Neuronal stem cell (in vitro differentiated cells): ENCODE data around the gene SESN2.

ENCODE experiments used
- DNase-seq: peaks from one replicate; pipeline ENCODE4 v3.0.0-alpha.2; 2013; ENCODE audit warnings: low spot score
- H2AFZ ChIP-seq: one replicate; pipeline ENCODE4 v1.6.1; 2013; ENCODE audit warnings: mild to moderate bottlenecking, low read length, inconsistent platforms
- H2AK5ac ChIP-seq: 2 replicates; pipeline ENCODE4 v1.6.1; 2013; ENCODE audit warnings: low read depth, mild to moderate bottlenecking, inconsistent platforms, low read length, moderate library complexity, mixed read lengths
- H2BK120ac ChIP-seq: 2 replicates; pipeline ENCODE4 v1.6.1; 2013; ENCODE audit warnings: low read depth, mild to moderate bottlenecking, inconsistent platforms, low read length, moderate library complexity, mixed read lengths
- H2BK12ac ChIP-seq: one replicate; pipeline ENCODE4 v1.6.1; 2013; ENCODE audit warnings: low read length, inconsistent platforms
- H2BK15ac ChIP-seq: 2 replicates; pipeline ENCODE4 v1.6.1; 2013; ENCODE audit warnings: mild to moderate bottlenecking, low read length, inconsistent platforms, mixed read lengths
- H2BK5ac ChIP-seq: one replicate; pipeline ENCODE4 v1.6.1; 2013; ENCODE audit warnings: inconsistent platforms, mild to moderate bottlenecking, low read length, moderate library complexity
- H3K14ac ChIP-seq: one replicate; pipeline ENCODE4 v1.6.1; 2013; ENCODE audit warnings: low read length, inconsistent platforms
- H3K18ac ChIP-seq: 2 replicates; pipeline ENCODE4 v1.6.1; 2013; ENCODE audit warnings: low read length, inconsistent platforms
- H3K23ac ChIP-seq: 2 replicates; pipeline ENCODE4 v1.6.1; 2013; ENCODE audit warnings: low read depth, mild to moderate bottlenecking, mixed read lengths, low read length, inconsistent platforms; ENCODE audit not compliant: poor library complexity
- H3K27ac ChIP-seq: replicated peaks from 3 replicates; pipeline ENCODE4 v1.5.1; 2013; ENCODE audit warnings: low read length, inconsistent platforms
- H3K27me3 ChIP-seq, 3 experiments: 2 replicates each; pipeline ENCODE4 v1.6.1; 2013; ENCODE audit warnings: low read length in 3 of 3, mild to moderate bottlenecking in 2 of 3, inconsistent platforms in 1 of 3, low read depth in 1 of 3, mixed read lengths in 1 of 3, moderate library complexity in 1 of 3; ENCODE audit not compliant: control insufficient read depth in 3 of 3, insufficient read depth in 3 of 3
- H3K36me3 ChIP-seq, 2 donors: replicated peaks in 1 of 2; 2 replicates each; pipeline ENCODE4 v1.6.1; 2013; ENCODE audit warnings: low read length in 2 of 2; ENCODE audit not compliant: control insufficient read depth in 2 of 2, insufficient read depth in 2 of 2
- H3K4ac ChIP-seq: 2 replicates; pipeline ENCODE4 v1.6.1; 2013; ENCODE audit warnings: inconsistent platforms, mild to moderate bottlenecking, low read length, moderate library complexity
- H3K4me1 ChIP-seq, 2 donors: 1 replicate in 1 of 2; 2 replicates in 1 of 2; pipeline ENCODE4 v1.6.1; 2013; ENCODE audit warnings: low read length in 2 of 2, low read depth in 1 of 2; ENCODE audit not compliant: control insufficient read depth in 2 of 2, insufficient read depth in 1 of 2
- H3K4me2 ChIP-seq: one replicate; pipeline ENCODE4 v1.6.1; 2013; ENCODE audit warnings: mild to moderate bottlenecking, low read length, inconsistent platforms; ENCODE audit not compliant: insufficient read depth, poor library complexity, severe bottlenecking
- H3K4me3 ChIP-seq, 2 donors: 2 replicates each; pipeline ENCODE4 v1.5.1; 2013; ENCODE audit warnings: low read length in 2 of 2, mild to moderate bottlenecking in 2 of 2, inconsistent platforms in 1 of 2, moderate library complexity in 1 of 2
- H3K79me1 ChIP-seq: one replicate; pipeline ENCODE4 v1.6.1; 2013; ENCODE audit warnings: low read depth, mild to moderate bottlenecking, inconsistent platforms, low read length, moderate library complexity
- H3K9ac ChIP-seq: one replicate; pipeline ENCODE4 v1.6.1; 2013; ENCODE audit warnings: mild to moderate bottlenecking, low read depth, low read length, inconsistent platforms; ENCODE audit not compliant: poor library complexity
- H3K9me3 ChIP-seq, 2 donors: replicated peaks in 1 of 2; 2 replicates each; pipeline versions ENCODE3 to v1.6.1; 2013; ENCODE audit warnings: low read length in 2 of 2, mild to moderate bottlenecking in 2 of 2, inconsistent platforms in 1 of 2, low read depth in 1 of 2, mixed read lengths in 1 of 2, moderate library complexity in 1 of 2; ENCODE audit not compliant: control insufficient read depth in 2 of 2, insufficient read depth in 1 of 2
- H4K8ac ChIP-seq: one replicate; pipeline ENCODE4 v1.6.1; 2013; ENCODE audit warnings: low read depth, mild to moderate bottlenecking, inconsistent platforms, low read length, moderate library complexity
- H4K91ac ChIP-seq: one replicate; pipeline ENCODE4 v1.6.1; 2013; ENCODE audit warnings: low read length, low read depth, mild to moderate bottlenecking, inconsistent platforms; ENCODE audit not compliant: poor library complexity
- WGBS, 2 donors: extraction: QIAGEN DNeasy Blood & Tissue Kit; methylation state at CpG; one replicate each; pipeline ENCODE4 v1.1.7; 2013; ENCODE audit warnings: missing lambda C conversion rate in 2 of 2, mixed read lengths in 1 of 2; ENCODE audit not compliant: insufficient read length in 2 of 2, insufficient replicate concordance in 1 of 2; ENCODE audit errors: extremely low coverage in 2 of 2; 5-methylcytosine and 5-hydroxymethylcytosine counted together

SESN2 gene

DNA sequence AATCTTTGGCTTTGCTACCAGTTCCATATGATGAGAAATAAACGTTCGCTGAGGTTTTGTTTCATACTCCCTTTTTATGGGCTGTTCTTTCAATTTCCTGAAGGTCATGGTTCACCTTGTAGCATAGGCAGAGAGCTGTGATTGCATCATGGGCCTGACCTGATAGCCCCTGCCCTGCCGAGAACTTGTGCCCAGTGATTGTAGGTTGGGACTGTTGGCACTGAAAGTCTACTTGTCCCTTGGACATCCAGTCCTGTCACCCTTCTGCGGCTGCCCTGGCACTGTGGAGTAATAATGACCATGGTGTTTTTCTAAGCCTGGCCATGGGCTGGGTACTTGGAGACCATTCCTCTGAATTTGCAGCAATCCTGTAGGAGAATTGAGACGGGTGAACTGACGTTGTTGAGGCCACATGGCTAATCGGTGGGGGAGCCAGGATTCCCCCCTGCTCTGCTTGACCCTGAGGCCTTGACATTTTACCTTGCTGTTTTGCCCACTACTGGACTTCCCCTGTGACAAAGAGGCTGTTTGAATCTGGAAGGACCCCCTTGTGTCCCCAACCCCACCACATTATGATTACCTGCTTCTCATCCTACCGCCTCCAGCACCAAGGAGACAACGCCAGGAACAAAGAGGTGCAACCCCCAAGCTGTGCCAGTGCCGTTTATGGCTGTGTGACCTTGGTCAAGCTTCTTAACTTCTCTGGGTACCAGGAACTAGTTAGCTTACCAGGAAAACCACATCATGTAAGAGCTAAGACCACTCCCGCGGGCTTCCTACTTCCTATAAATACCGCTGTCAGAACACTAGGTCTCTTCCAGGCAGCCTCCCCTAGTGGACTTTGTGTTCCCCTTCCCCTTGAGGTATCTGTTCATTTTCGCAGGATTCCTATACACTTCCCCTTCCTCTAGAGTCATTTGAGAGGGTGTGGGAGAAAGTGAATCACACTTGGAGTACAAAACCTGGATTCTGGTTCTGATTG lies 23.4 kb downstream of the SESN2 start:
- Histone ChIP-seq H4K8ac (no peak overlapping the region), H3K4me3 (no peak overlapping the region), H3K36me3 (peaks cover 35 to 56% of the 10 kb centered on the region in 2 donors), H2AK5ac (no peak overlapping the region), H3K27me3 (no peaks in the 10 kb centered on the region), H3K14ac (no peak overlapping the region), H2BK5ac (no peak overlapping the region), H2AFZ (no peak overlapping the region), H3K79me1 (no peaks in the 10 kb centered on the region), H3K4ac (no peak overlapping the region), H2BK15ac (no peak overlapping the region), H2BK120ac (no peak overlapping the region), H3K27ac (no peak overlapping the region), H2BK12ac (no peak overlapping the region), H4K91ac (no peak overlapping the region), H3K23ac (no peak overlapping the region), H3K18ac (no peak overlapping the region), H3K4me2 (no peak overlapping the region), H3K9ac (no peak overlapping the region), H3K9me3 (no peaks in the 10 kb centered on the region), H3K4me1 (no peaks in the 10 kb centered on the region)
- no CpG with 5 or more reads among the region's 14 CpGs for WGBS, 2 donors
- no peak for DNase-seq

DNA sequence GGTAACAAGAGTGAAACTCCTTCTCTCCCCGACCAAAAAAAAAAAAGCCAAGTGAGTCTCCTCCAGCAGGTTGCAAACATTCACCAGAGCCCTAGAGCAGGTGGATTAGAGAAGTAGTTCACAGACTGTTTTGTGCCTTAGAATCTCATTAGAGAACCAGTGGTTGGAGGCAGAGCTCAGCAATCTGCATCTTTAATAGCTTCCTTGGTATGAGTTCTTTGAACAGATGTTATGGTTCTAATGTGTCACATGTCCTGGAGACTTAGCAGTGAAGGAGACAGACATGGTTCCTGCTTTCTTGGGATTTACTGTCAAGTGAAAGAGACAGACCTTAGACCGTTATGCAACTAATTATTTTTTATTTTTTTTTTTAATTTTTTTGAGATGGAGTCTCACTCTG lies 26.8 kb downstream of the SESN2 start:
- no peak overlapping the region for H2AFZ ChIP-seq
- no peak overlapping the region for H2AK5ac ChIP-seq
- no peak overlapping the region for H3K4me3 ChIP-seq
- no peaks in the 10 kb centered on the region for H3K4me1 ChIP-seq
- no CpG with 5 or more reads among the region's 2 CpGs for WGBS, 2 donors
- no peaks in the 10 kb centered on the region for H3K27me3 ChIP-seq
- H3K27ac ChIP-seq = no peak overlapping the region
- H3K9ac ChIP-seq = no peak overlapping the region
- H2BK12ac ChIP-seq = no peak overlapping the region
- H3K9me3 ChIP-seq = no peaks in the 10 kb centered on the region
- H3K36me3 ChIP-seq = peaks cover 10 to 23% of the 10 kb centered on the region in 2 donors
- no peak overlapping the region for H3K23ac ChIP-seq
- H2BK120ac ChIP-seq = no peak overlapping the region
- no peak for DNase-seq
- H4K8ac ChIP-seq = no peak overlapping the region
- H3K14ac ChIP-seq = no peak overlapping the region
- no peak overlapping the region for H3K4ac ChIP-seq
- no peak overlapping the region for H3K18ac ChIP-seq
- no peak overlapping the region for H4K91ac ChIP-seq
- H2BK5ac ChIP-seq = no peak overlapping the region
- H3K79me1 ChIP-seq = no peaks in the 10 kb centered on the region
- no peak overlapping the region for H3K4me2 ChIP-seq
- no peak overlapping the region for H2BK15ac ChIP-seq

DNA sequence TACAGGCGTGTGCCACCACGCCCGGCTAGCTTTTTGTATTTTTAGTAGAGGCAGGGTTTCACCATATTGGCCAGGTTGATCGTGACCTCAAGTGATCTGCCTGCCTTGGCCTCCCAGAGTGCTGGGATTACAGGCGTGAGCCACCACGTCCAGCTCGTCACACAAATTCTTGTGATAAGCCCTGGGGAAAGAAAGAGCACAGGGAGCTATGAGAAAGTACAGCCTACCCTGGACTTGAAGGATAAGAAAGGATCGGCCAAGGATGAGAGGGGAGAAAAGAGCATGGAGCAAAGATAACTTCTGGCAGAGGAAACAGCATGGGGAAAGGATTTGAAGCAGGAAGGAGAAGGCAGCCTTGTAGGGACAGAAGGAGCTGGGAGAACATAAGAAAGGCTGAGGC lies 29.2 kb downstream of the SESN2 start:
- Histone ChIP-seq H4K91ac (no peak overlapping the region), H3K4me1 (no peaks in the 10 kb centered on the region), H3K79me1 (no peaks in the 10 kb centered on the region), H4K8ac (no peak overlapping the region), H3K36me3 (no peaks in the 10 kb centered on the region), H3K9ac (no peak overlapping the region), H2AK5ac (no peak overlapping the region), H2BK15ac (no peak overlapping the region), H3K27me3 (no peaks in the 10 kb centered on the region), H3K23ac (no peak overlapping the region), H3K4me3 (no peak overlapping the region), H3K18ac (no peak overlapping the region), H3K4me2 (no peak overlapping the region), H3K27ac (no peak overlapping the region), H2BK5ac (no peak overlapping the region), H2BK12ac (no peak overlapping the region), H2BK120ac (no peak overlapping the region), H3K4ac (no peak overlapping the region), H2AFZ (no peak overlapping the region), H3K9me3 (no peaks in the 10 kb centered on the region), H3K14ac (no peak overlapping the region)
- DNase-seq = no peak
- no CpG with 5 or more reads among the region's 8 CpGs for WGBS, 2 donors

DNA sequence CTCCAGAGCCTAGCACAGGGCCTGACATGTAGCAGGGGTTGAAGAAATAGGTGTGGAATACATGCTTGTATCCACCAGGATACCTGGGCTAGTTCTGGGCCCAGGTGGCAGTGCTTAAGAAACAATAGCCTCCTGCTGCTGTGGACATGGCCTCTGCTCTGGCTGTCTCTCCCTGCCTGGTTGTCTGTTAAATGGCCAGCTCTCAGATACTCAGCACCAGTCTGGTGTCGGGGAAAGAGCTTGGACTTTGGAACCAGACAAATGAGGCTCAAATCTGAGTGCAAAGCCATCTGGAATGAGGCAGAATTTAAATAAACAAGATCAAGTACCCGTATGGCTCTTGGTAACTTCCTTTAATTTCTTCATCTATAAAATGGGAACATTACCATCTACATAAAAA lies 31.5 kb downstream of the SESN2 start:
- H3K4me2 ChIP-seq = no peak overlapping the region
- H2BK5ac ChIP-seq = no peak overlapping the region
- H4K8ac ChIP-seq = no peak overlapping the region
- H4K91ac ChIP-seq = no peak overlapping the region
- H3K23ac ChIP-seq = no peak overlapping the region
- no peak overlapping the region for H2BK12ac ChIP-seq
- no peak overlapping the region for H3K18ac ChIP-seq
- no peak overlapping the region for H3K14ac ChIP-seq
- no peak overlapping the region for H3K4ac ChIP-seq
- DNase-seq = no peak
- WGBS, 2 donors = no CpG with 5 or more reads among the region's 2 CpGs
- no peak overlapping the region for H2BK15ac ChIP-seq
- no peak overlapping the region for H2AFZ ChIP-seq
- no peak overlapping the region for H3K4me3 ChIP-seq
- no peak overlapping the region for H2AK5ac ChIP-seq
- H3K4me1 ChIP-seq = no peaks in the 10 kb centered on the region
- H3K79me1 ChIP-seq = no peaks in the 10 kb centered on the region
- no peak overlapping the region for H3K27ac ChIP-seq
- no peaks in the 10 kb centered on the region for H3K36me3 ChIP-seq
- no peaks in the 10 kb centered on the region for H3K9me3 ChIP-seq
- H2BK120ac ChIP-seq = no peak overlapping the region
- no peaks in the 10 kb centered on the region for H3K27me3 ChIP-seq
- H3K9ac ChIP-seq = no peak overlapping the region
